Measurements from ENCODE around the gene SESN2. TPM values are rescaled to one million over a fixed set of nuclear protein-coding genes. Genes with fewer than 3 reads are reported as not detected.

The SESN2 gene
- polyA plus RNA-seq, 2 of the 4 experiments (the other 2 are of a cell fraction) = 5.2 to 16.6 TPM

- TF ChIP-seq NFE2L2 (conservative IDR thresholded peaks at IDR 0.05; ENCODE audit: low read length) = no peak
- no peak for TF ChIP-seq HEYL (CRISPR knock-in tag; IDR thresholded peaks at IDR 0.05)
- no peak for TF ChIP-seq TP53 (CRISPR knock-in tag; IDR thresholded peaks at IDR 0.05)
These were observed 14.6 kb upstream of the SESN2 start (continued) for GRCh38 chr1:28244549-28245251.

DNA sequence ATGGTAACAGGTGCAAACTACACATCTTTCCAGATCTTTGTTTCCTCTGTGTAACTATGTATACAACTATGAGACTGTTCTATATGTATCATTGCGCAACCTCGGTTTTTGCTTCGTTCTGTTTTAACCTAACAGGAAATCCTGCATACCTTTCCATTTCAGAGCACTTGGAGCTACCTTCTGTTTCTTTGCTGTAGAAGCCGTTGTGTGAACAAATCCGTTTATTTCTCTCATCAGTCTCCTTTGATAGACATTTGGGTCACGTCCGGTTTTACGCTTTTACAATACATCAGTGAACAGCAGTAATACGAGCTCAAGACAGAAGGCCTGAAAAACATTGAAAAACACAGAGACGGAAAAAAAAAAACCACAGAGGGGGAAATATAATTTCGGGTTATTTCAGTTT lies 12.9 kb upstream of the SESN2 start:
- ATAC-seq (no peak), FAIRE-seq (no peak), DNase-seq (ENCODE audit: low read depth in 1 of 2, low spot score in 1 of 2) (no peak)
- POLR2A ChIA-PET = interaction anchor here (0.9 to 1.3 kb wide), 3 partner anchors 10 to 11 kb away, joined by 3 to 4 read pairs (median 3); partner anchors contain the start of gene ATP5IF1
- peak overlapping the region; percentile 92 for H3K4me2 ChIP-seq
- TF ChIP-seq TFCP2L1 (CRISPR knock-in tag; IDR thresholded peaks at IDR 0.05) = no peak
- TF ChIP-seq ZSCAN20 (CRISPR knock-in tag; IDR thresholded peaks at IDR 0.05) = no peak
- peak; percentile 84 to 94 for TF ChIP-seq CEBPB (IDR thresholded peaks at IDR 0.05)
- TF ChIP-seq PBX3 (IDR thresholded peaks at IDR 0.05) = no peak
- TF ChIP-seq CBX8 (IDR thresholded peaks at IDR 0.05) = no peak
- TF ChIP-seq CHD2 (IDR thresholded peaks at IDR 0.05; ENCODE audit: low read length, partially characterized antibody) = no peak
- no peak for TF ChIP-seq JUN (IDR thresholded peaks at IDR 0.05)
- peaks cover 44% of the 10 kb centered on the region for H3K4me1 ChIP-seq
- H3K27ac ChIP-seq = peak overlapping the region; percentile 72 to 86
- H3K9me3 ChIP-seq = no peaks in the 10 kb centered on the region
- CTCF ChIA-PET = interaction anchor here (0.9 to 1.8 kb wide), 3 partner anchors 12 to 97 kb away, joined by 3 to 4 read pairs (median 3); no protein-coding TSS in a partner anchor
- 2% methylated on average over 11 of the region's 11 CpGs for WGBS (ENCODE audit: missing lambda C conversion rate)
- peak overlapping the region; percentile 61 for H3K4me3 ChIP-seq

- 20% methylated on average over 11 of the region's 11 CpGs for WGBS (ENCODE audit: missing lambda C conversion rate)
These were observed 11.6 kb upstream of the SESN2 start for GRCh38 chr1:28247612-28248272.

DNA sequence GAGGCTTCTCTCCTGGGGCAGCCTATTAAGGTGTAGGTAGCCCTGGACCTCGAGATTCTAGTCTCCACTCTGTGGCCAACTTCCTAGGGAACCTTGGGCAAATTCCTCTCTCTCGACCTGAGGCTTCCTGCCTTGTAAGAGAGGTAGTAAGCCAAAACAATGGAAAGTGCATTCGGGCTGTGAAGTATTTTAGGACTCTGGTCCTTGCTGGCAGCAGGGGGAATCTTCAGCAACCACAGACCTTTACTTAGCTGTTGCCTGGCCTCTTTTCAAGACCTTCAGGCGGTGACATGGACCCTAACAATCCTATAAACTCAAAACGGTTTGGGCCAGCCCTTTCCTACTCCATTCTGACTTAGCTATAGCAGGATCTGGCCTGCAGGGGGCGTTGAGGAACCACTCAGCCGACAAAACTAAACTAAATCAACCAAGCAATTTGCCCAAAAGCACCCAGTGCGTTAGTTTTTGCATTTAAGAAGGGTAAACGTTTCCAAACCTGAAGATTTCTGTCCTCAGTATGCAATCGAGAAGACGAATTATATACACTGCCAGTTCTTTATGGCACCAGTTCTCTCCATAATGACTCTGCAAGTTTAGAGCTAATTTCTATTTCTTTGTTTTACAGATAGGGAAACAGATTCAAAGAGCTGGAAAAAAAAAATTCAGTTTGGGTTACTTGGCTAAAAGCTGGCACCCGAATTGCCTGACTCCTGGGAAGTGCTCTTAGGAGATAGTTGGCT lies 10.9 kb upstream of the SESN2 start:
- 3% methylated on average over 12 of the region's 12 CpGs for WGBS (ENCODE audit: missing lambda C conversion rate)
- peak overlapping the region; percentile 90 for H3K4me2 ChIP-seq
- peak; percentile 75 for TF ChIP-seq SMC3 (IDR thresholded peaks at IDR 0.05)
- TF ChIP-seq, protein P1, sequence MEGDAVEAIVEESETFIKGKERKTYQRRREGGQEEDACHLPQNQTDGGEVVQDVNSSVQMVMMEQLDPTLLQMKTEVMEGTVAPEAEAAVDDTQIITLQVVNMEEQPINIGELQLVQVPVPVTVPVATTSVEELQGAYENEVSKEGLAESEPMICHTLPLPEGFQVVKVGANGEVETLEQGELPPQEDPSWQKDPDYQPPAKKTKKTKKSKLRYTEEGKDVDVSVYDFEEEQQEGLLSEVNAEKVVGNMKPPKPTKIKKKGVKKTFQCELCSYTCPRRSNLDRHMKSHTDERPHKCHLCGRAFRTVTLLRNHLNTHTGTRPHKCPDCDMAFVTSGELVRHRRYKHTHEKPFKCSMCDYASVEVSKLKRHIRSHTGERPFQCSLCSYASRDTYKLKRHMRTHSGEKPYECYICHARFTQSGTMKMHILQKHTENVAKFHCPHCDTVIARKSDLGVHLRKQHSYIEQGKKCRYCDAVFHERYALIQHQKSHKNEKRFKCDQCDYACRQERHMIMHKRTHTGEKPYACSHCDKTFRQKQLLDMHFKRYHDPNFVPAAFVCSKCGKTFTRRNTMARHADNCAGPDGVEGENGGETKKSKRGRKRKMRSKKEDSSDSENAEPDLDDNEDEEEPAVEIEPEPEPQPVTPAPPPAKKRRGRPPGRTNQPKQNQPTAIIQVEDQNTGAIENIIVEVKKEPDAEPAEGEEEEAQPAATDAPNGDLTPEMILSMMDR (IDR thresholded peaks at IDR 0.05) = peak; percentile 78
- TF ChIP-seq RAD21 (conservative IDR thresholded peaks at IDR 0.05 in 1 of 2, IDR thresholded peaks at IDR 0.05 in 1 of 2) = peak; percentile 85 to 86
- TF ChIP-seq BCL3 (IDR thresholded peaks at IDR 0.05) = no peak
- CTCF ChIA-PET = interaction anchor here (0.6 to 4.8 kb wide), 45 partner anchors 11 to 626 kb away, joined by 3 to 47 read pairs (median 5); partner anchors contain the start of genes ATP5IF1, DNAJC8, MED18 and PHACTR4
- DNase-seq (ENCODE audit: low read depth in 1 of 2, low spot score in 1 of 2) (peak; percentile 58 to 72), FAIRE-seq (no peak), ATAC-seq (peak; percentile 63 to 75)
- H3K4me1 ChIP-seq = peaks cover 45% of the 10 kb centered on the region
- H3K9me3 ChIP-seq = no peaks in the 10 kb centered on the region
- H3K4me3 ChIP-seq = peak overlapping the region; percentile 29; the same call in 1 of the 3 replicates
- H3K27ac ChIP-seq = peak overlapping the region; percentile 74 to 85
- POLR2A ChIA-PET = interaction anchor here (0.5 to 2.0 kb wide), 14 partner anchors 11 to 400 kb away, joined by 3 to 25 read pairs (median 4); partner anchors contain the start of genes ATP5IF1, MED18, PHACTR4 and RNU11

More at GRCh38 chr1:28247612-28248272, 11.6 kb upstream of the SESN2 start:
- CTCF ChIA-PET = interaction anchor here (0.6 to 4.8 kb wide), 36 partner anchors 10 to 627 kb away, joined by 3 to 47 read pairs (median 5); partner anchors contain the start of genes ATP5IF1, DNAJC8, MED18 and PHACTR4
- FAIRE-seq (no peak), DNase-seq (ENCODE audit: low read depth in 1 of 2, low spot score in 1 of 2) (no peak), ATAC-seq (peak; percentile 18 to 25; a peak in 4 of 6 replicates)
- POLR2A ChIA-PET = interaction anchor here (0.7 to 1.9 kb wide), 5 partner anchors 11 to 81 kb away, joined by 3 to 13 read pairs (median 4); partner anchors contain the start of genes ATP5IF1 and MED18
- H3K4me2 ChIP-seq = peak overlapping the region; percentile 90
- H3K9me3 ChIP-seq = no peaks in the 10 kb centered on the region
- peaks cover 45% of the 10 kb centered on the region for H3K4me1 ChIP-seq
- TF ChIP-seq GATA3 (IDR thresholded peaks at IDR 0.05; ENCODE audit: borderline replicate concordance) (0 out of 2 replicates have a peak, but pooled peaks have one; percentile 22), ZNF302 (CRISPR knock-in tag; IDR thresholded peaks at IDR 0.05) (no peak), SREBF2 (IDR thresholded peaks at IDR 0.05) (no peak), POLR2A (IDR thresholded peaks at IDR 0.05; ENCODE audit: low read length) (no peak)
- TF ChIP-seq, protein P2, sequence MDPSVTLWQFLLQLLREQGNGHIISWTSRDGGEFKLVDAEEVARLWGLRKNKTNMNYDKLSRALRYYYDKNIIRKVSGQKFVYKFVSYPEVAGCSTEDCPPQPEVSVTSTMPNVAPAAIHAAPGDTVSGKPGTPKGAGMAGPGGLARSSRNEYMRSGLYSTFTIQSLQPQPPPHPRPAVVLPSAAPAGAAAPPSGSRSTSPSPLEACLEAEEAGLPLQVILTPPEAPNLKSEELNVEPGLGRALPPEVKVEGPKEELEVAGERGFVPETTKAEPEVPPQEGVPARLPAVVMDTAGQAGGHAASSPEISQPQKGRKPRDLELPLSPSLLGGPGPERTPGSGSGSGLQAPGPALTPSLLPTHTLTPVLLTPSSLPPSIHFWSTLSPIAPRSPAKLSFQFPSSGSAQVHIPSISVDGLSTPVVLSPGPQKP (IDR thresholded peaks at IDR 0.05; ENCODE audit: low read depth, low read length) = no peak
- peak overlapping the region; percentile 74 to 85 for H3K27ac ChIP-seq
- peak overlapping the region; percentile 38 for H3K4me3 ChIP-seq

Measured in A549 (cell line).